Measurements from ENCODE around the gene OR6C3. TPM values are rescaled to one million over a fixed set of nuclear protein-coding genes. Genes with fewer than 3 reads are reported as not detected.

OR6C3 gene
- total RNA-seq, 2 donors from 2014 or later: not detected

DNA sequence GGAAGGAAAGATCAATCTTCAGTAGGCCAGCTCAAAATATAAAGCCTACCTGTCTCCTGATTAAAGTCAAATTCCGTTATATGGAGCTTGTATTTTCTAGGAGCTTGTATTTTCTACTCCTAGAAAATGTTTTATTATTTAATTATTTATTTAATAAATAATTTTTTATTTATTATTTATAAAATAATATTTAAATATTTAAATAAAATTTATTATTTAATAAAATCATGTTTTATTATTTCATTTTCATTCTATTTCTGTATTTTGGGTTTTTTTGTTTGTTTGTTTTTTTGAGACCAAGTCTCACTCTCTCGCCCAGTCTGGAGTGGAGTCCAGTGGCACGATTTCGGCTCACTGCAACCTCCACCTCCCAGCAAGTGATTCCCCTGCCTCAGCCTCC is 42.0 kb downstream of the OR6C3 start:
- Histone ChIP-seq H3K27me3 (replicated peaks; ENCODE audit: insufficient read depth) (no peaks in the 10 kb centered on the region), H3K4me1 (replicated peaks) (no peaks in the 10 kb centered on the region), H3K9me3 (no peaks in the 10 kb centered on the region), H3K27ac (no peak overlapping the region), H3K36me3 (no peaks in the 10 kb centered on the region), H3K4me3 (no peak overlapping the region)
- 69% methylated on average over 4 of the region's 4 CpGs for WGBS
- DNase-seq (ENCODE audit: low spot score): no peak
- intact Hi-C loops (cut with DNase I): no loop called here
- TF ChIP-seq, protein P1, sequence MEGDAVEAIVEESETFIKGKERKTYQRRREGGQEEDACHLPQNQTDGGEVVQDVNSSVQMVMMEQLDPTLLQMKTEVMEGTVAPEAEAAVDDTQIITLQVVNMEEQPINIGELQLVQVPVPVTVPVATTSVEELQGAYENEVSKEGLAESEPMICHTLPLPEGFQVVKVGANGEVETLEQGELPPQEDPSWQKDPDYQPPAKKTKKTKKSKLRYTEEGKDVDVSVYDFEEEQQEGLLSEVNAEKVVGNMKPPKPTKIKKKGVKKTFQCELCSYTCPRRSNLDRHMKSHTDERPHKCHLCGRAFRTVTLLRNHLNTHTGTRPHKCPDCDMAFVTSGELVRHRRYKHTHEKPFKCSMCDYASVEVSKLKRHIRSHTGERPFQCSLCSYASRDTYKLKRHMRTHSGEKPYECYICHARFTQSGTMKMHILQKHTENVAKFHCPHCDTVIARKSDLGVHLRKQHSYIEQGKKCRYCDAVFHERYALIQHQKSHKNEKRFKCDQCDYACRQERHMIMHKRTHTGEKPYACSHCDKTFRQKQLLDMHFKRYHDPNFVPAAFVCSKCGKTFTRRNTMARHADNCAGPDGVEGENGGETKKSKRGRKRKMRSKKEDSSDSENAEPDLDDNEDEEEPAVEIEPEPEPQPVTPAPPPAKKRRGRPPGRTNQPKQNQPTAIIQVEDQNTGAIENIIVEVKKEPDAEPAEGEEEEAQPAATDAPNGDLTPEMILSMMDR (IDR thresholded peaks at IDR 0.05): no peak
- TF ChIP-seq POLR2AphosphoS5 (IDR thresholded peaks at IDR 0.05): no peak
- TF ChIP-seq POLR2A (IDR thresholded peaks at IDR 0.05): no peak

Other genes with a start within 250 kb of the OR6C3 start
- not detected for gene OR9K2, start 204.3 kb upstream of the OR6C3 start, total RNA-seq
- not detected for gene OR10A7, start 109.7 kb upstream of the OR6C3 start, total RNA-seq
- gene OR6C74, start 86.1 kb upstream of the OR6C3 start, total RNA-seq: not detected
- not detected for gene OR6C6, start 34.2 kb upstream of the OR6C3 start, total RNA-seq
- not detected for gene OR6C1, start 16.4 kb upstream of the OR6C3 start, total RNA-seq
- gene OR6C75, start 32.2 kb downstream of the OR6C3 start, total RNA-seq: not detected
- gene OR6C65, start 69.8 kb downstream of the OR6C3 start, total RNA-seq: not detected
- gene OR6C76, start 95.5 kb downstream of the OR6C3 start, total RNA-seq: not detected
- gene OR6C2, start 113.3 kb downstream of the OR6C3 start, total RNA-seq: not detected
- gene OR6C70, start 139.4 kb downstream of the OR6C3 start, total RNA-seq: not detected
- not detected for gene OR6C68, start 161.6 kb downstream of the OR6C3 start, total RNA-seq
- gene OR6C4, start 218.9 kb downstream of the OR6C3 start, total RNA-seq: not detected
- not detected for gene OR2AP1, start 241.7 kb downstream of the OR6C3 start, total RNA-seq